Esophagus squamous epithelium (tissue), 5 donors: ENCODE measurements around the gene MEF2D. TPM values are rescaled to one million over a fixed set of nuclear protein-coding genes. Genes with fewer than 3 reads are reported as not detected.

Source experiments
- DNase-seq: peaks from one replicate; lab custom pipeline; 2025; lab: John Stamatoyannopoulos, UW
- H3K27ac ChIP-seq, 4 donors: fragments of 200-600 bp; sonication (generic); one replicate each; pipeline ENCODE4 v1.5.1; 2016 to 2019; ENCODE audit warnings: mild to moderate bottlenecking in 1 of 4
- H3K27me3 ChIP-seq, 4 donors: fragments of 200-600 bp; sonication (generic); 1 replicate in 3 of 4; 2 replicates in 1 of 4; pipeline versions ENCODE4 v1.5.1 to v1.6.0; 2017 to 2021; ENCODE audit warnings: antibody characterized with exemption in 1 of 4
- H3K36me3 ChIP-seq, 3 donors: fragments of 200-600 bp; sonication (generic); one replicate each; pipeline ENCODE4 v1.5.1; 2016 to 2019
- H3K4me1 ChIP-seq, 3 donors: fragments of 200-600 bp; sonication (generic); one replicate each; pipeline ENCODE4 v1.5.1; 2017 to 2019
- H3K4me3 ChIP-seq, 4 donors: fragments of 200-600 bp; sonication (generic); 1 replicate in 3 of 4; 2 replicates in 1 of 4; pipeline ENCODE4 v1.5.1; 2016 to 2019; ENCODE audit warnings: mild to moderate bottlenecking in 2 of 4, moderate library complexity in 1 of 4
- H3K9me3 ChIP-seq, 3 donors: fragments of 200-600 bp; sonication (generic); one replicate each; pipeline ENCODE4 v1.5.1; 2016 to 2019
- POLR2A ChIP-seq, 4 donors: fragments of 450-650 bp; IDR thresholded peaks; one replicate each; pipeline ENCODE4 v1.6.1; 2017; ENCODE audit warnings: antibody characterized with exemption in 4 of 4, mild to moderate bottlenecking in 4 of 4, moderate library complexity in 3 of 4
- WGBS, 2 donors: methylation state at CpG; one replicate each; pipeline ENCODE4 v1.1.5; 2018; 5-methylcytosine and 5-hydroxymethylcytosine counted together
- intact Hi-C: fragments of 100-400 bp; cut with DNase I; formaldehyde crosslinking; loops from one replicate; pipeline ENCODE4 v1.15.0; 2022
- total RNA-seq, 4 donors: library from RNA; depleted of rRNA; stranded (reverse); fragments of >200 nt; gene quantifications; one replicate each; pipeline ENCODE4 v1.1.0, GENCODE V29; 2016
- TF ChIP-seq, protein P1 (sequence below), 6 experiments: fragments of 450-650 bp in 4 of 6; fragments of 200-600 bp in 2 of 6; sonication (generic) in 2 of 6; IDR thresholded peaks; one replicate each; pipeline ENCODE4 v1.5.1; 2016 to 2019; ENCODE audit warnings: antibody characterized with exemption in 6 of 6, mild to moderate bottlenecking in 4 of 6, moderate library complexity in 4 of 6
- donor health status: DM: yes; HTN: yes; CAD: no.

MEF2D gene
- total RNA-seq, 4 donors from 2014 or later: 9.1 to 30.1 (median 12.1) TPM

DNA sequence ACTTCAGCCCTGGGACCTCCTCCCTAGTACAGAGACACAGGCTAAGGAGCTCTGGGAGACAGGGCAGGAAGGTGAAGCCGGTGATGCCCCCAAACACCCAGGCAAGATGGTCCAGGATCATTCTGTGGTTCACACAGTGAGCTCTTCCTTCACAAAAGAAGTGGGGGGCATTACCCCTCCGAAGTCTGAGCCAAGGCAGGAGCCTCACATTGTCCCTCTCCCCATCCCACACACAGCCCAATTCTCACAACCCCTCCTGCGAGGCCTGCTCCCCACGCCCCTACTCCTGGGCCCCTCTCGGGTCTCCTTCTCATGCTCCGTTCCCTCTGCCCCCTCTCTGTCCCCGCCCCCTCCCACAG lies 10.7 kb downstream of the MEF2D start:
- H3K9me3 ChIP-seq: no peaks in the 10 kb centered on the region
- TF ChIP-seq POLR2A (IDR thresholded peaks at IDR 0.05): no peak
- TF ChIP-seq, protein P1, sequence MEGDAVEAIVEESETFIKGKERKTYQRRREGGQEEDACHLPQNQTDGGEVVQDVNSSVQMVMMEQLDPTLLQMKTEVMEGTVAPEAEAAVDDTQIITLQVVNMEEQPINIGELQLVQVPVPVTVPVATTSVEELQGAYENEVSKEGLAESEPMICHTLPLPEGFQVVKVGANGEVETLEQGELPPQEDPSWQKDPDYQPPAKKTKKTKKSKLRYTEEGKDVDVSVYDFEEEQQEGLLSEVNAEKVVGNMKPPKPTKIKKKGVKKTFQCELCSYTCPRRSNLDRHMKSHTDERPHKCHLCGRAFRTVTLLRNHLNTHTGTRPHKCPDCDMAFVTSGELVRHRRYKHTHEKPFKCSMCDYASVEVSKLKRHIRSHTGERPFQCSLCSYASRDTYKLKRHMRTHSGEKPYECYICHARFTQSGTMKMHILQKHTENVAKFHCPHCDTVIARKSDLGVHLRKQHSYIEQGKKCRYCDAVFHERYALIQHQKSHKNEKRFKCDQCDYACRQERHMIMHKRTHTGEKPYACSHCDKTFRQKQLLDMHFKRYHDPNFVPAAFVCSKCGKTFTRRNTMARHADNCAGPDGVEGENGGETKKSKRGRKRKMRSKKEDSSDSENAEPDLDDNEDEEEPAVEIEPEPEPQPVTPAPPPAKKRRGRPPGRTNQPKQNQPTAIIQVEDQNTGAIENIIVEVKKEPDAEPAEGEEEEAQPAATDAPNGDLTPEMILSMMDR (IDR thresholded peaks at IDR 0.05): no peak
- intact Hi-C loops: no loop called here
- H3K27me3 ChIP-seq: no peaks in the 10 kb centered on the region
- H3K4me1 ChIP-seq: peaks cover 70 to 100% (median 77%) of the 10 kb centered on the region in 3 donors
- DNase-seq: no peak
- H3K36me3 ChIP-seq: peaks cover 0 to 18% (median 0%) of the 10 kb centered on the region in 3 donors
- peak overlapping the region; percentile 49 to 100 (median 84) for H3K27ac ChIP-seq
- WGBS, 2 donors: 29 to 63% methylated on average over 5 to 6 of the region's 7 CpGs
- H3K4me3 ChIP-seq: peak overlapping the region in 3 of 4 donors; percentile 15 to 52 (median 25)

DNA sequence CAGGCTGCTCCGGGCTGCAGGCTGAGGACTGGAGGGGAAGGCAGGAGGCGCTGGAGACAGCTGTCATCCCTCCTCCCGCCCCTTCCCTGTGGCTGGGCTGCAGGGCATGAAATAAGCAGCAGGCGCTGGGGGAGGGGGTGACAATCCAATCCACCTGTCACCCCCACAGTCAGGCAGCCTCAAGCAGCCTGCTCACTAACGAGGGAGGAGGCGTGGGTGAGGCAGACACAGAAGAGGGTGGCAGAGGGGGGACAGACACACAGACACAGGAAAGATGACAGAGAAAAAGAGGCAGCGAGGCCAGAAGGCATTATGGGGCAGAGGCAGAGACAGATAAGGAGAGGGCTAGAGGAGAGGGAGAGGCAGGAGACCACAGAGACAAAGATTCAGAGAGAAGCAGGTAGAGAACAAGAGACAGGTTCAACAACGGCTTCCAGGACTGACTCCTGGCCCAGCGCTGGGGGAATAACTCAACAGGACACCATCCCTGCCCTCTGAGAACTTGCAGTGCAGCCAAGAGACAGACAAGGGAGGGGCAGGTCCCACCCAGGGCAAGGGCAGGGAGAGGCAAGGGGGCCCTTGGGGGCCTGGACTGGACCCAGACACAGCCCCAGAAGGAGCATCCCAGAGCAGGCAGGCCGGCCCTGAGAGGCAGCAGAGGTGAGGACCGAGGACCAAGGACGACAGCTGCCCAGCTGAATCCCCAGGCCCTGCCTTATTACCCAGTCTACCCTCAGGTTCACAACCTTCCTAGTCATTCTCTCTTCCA lies 11.2 kb downstream of the MEF2D start:
- H3K4me1 ChIP-seq: peaks cover 70 to 100% (median 76%) of the 10 kb centered on the region in 3 donors
- DNase-seq: no peak
- TF ChIP-seq, protein P1 (IDR thresholded peaks at IDR 0.05): no peak
- no peak for TF ChIP-seq POLR2A (IDR thresholded peaks at IDR 0.05)
- H3K36me3 ChIP-seq: peaks cover 0 to 13% (median 0%) of the 10 kb centered on the region in 3 donors
- peak overlapping the region in 3 of 4 donors; percentile 15 to 52 (median 25) for H3K4me3 ChIP-seq
- no peaks in the 10 kb centered on the region for H3K9me3 ChIP-seq
- peak overlapping the region; percentile 49 to 100 (median 84) for H3K27ac ChIP-seq
- no peaks in the 10 kb centered on the region for H3K27me3 ChIP-seq
- intact Hi-C loops: no loop called here
- 30 to 33% methylated on average over 7 to 8 of the region's 12 CpGs for WGBS, 2 donors

- Histone ChIP-seq H3K4me3 (peak overlapping the region in 1 of 4 donors; percentile 52), H3K27ac (peak overlapping the region in 3 of 4 donors; percentile 79 to 100 (median 89))
- intact Hi-C loops: no loop called here
Observed at GRCh38 chr1:156488566-156489165, 11.9 kb downstream of the MEF2D start.

GRCh38 chr1:156487862-156488261 lies 12.7 kb downstream of the MEF2D start:
- WGBS, 2 donors: 32 to 76% methylated on average over 2 to 3 of the region's 4 CpGs
- Histone ChIP-seq H3K27ac (peak overlapping the region in 3 of 4 donors; percentile 79 to 100 (median 89)), H3K4me1 (peaks cover 58 to 98% (median 69%) of the 10 kb centered on the region in 3 donors)

More at GRCh38 chr1:156488566-156489165, 11.9 kb downstream of the MEF2D start:
- TF ChIP-seq, protein P1 (IDR thresholded peaks at IDR 0.05): no peak
- TF ChIP-seq POLR2A (IDR thresholded peaks at IDR 0.05): peak in 1 of 4 donors; percentile 4
- H3K9me3 ChIP-seq: no peaks in the 10 kb centered on the region
- 67% methylated on average over 4 of the region's 5 CpGs for WGBS, 2 donors
- peaks cover 66 to 100% (median 75%) of the 10 kb centered on the region in 3 donors for H3K4me1 ChIP-seq
- no peak for DNase-seq
- no peaks in the 10 kb centered on the region for H3K27me3 ChIP-seq
- peaks cover 0 to 12% (median 0%) of the 10 kb centered on the region in 3 donors for H3K36me3 ChIP-seq

More at GRCh38 chr1:156487862-156488261, 12.7 kb downstream of the MEF2D start:
- Histone ChIP-seq H3K4me3 (no peak overlapping the region), H3K9me3 (no peaks in the 10 kb centered on the region), H3K27me3 (no peaks in the 10 kb centered on the region), H3K36me3 (peaks cover 0 to 19% (median 0%) of the 10 kb centered on the region in 3 donors)
- TF ChIP-seq POLR2A (IDR thresholded peaks at IDR 0.05): no peak
- TF ChIP-seq, protein P1 (IDR thresholded peaks at IDR 0.05): no peak
- intact Hi-C loops: no loop called here
- no peak for DNase-seq
